HG02588 (cell line): ENCODE measurements around the gene MARCHF9.
"Not testable (repeated sequence)": the region's sequence is repeated elsewhere in the genome, so short reads cannot be mapped to it uniquely, and the experiment has no call there.

ENCODE experiments used
- ATAC-seq: cut with Tn5 transposase; IDR thresholded peaks from one replicate; pipeline ENCODE4 v1.9.1; 2021; ENCODE audit warnings: mild to moderate bottlenecking, moderate library complexity; ENCODE audit not compliant: unreplicated experiment

Gene MARCHF9

DNA sequence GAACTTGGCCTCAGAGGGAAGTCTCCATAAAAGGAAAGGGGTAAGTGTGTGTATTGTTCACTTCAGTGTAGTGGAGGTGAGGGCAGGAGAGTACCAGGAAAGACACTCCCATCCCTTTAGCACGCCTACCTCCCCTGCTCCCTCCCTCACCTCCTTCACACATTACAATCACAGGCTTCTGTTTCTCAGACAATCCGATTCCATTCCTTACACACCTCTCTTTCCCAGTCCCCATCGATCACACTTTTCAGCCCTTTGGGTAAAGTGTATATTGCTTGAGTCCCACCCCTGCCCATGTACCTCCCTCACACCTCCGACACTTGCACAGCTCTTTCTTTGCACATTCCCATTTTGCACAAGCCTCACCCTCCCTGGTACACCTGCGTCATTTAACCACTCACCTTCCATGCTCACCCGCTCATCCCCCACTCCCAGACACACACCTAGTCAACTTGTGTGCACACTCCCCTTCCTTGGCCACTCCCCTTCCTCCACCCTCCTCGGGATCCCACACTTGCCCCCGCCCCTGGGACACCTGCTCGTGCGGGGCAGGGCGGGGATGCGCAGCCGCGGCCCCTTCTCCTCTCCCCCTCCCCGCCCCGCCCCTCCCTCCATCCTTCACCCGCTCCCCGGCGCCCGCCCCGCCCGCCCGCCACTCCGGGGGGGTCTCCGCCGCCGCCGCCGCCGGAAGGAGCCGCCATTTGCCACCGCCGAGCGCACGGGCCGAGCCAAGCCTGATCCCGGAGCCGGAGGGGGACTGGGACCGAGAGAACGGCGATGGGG lies at the start of gene MARCHF9:
Gene MARCHF9 (plus strand): TSS at position 693 of the 783 bp plus-strand sequence. CDS start 426 bp downstream, outside the sequence.
- ATAC-seq, result no peak

DNA sequence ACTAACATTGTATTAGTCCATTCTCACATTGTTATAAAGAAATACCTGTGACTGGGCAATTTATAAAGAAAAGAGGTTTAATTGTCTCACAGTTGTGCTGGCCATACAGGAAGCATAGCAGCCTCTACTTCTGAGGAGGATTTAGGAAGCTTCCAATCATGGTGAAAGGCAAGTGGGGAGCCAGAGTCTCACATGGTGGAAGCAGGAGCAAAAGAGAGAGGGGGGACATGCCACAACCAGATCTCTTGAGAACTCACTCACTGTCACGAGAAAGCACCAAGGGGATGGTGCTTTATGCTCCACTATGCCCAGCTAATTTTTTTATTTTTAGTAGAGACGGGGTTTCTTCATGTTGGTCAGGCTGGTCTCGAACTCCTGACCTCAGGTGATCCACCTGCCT lies 47.7 kb upstream of the MARCHF9 start:
- no peak for ATAC-seq

DNA sequence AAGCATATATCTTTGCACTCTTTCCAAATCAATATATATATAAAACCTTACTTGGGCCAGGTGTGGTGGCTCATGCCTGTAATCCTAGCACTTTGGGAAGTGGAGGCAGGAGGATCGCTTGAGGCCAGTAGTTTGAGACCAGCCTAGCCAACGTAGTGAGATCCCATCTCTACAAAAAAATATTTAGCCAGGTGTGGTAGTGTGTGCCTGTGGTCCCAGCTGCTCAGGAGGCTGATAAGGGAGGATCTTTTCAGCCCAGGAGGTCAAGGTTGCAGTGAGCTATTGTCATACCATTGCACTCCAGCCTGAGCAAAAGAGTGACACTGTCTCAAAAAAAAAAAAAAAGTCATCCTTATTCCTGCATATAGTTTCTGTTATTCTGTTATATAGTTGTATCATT lies 46.6 kb upstream of the MARCHF9 start:
- ATAC-seq, result no peak

DNA sequence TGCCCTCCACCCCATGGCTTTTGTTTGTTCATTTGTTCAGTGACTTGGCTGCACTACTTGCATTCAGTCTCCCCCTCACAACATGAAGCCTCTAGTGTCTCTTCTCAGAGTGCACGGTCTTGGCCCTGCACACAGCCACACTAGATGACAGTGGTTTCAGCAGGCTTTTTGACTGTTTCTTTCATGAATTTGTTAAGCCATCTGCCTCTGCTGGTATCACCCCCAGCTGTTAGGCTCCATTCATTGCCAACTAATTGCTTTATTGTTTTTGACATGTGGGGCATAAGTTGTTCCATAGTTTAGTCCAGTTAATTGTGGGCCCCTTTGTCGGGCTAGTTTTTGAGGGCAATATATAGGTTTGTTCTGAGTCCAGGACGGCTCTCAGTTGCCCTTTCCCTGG lies 42.2 kb upstream of the MARCHF9 start:
- no peak for ATAC-seq

- ATAC-seq, result no peak
Measured at GRCh38 chr12:57713209-57713608, 41.7 kb upstream of the MARCHF9 start.

- ATAC-seq, result not testable (repeated sequence)
Measured at GRCh38 chr12:57715036-57715748, 39.7 kb upstream of the MARCHF9 start.

GRCh38 chr12:57715786-57716185 lies 39.1 kb upstream of the MARCHF9 start:
- no peak for ATAC-seq

DNA sequence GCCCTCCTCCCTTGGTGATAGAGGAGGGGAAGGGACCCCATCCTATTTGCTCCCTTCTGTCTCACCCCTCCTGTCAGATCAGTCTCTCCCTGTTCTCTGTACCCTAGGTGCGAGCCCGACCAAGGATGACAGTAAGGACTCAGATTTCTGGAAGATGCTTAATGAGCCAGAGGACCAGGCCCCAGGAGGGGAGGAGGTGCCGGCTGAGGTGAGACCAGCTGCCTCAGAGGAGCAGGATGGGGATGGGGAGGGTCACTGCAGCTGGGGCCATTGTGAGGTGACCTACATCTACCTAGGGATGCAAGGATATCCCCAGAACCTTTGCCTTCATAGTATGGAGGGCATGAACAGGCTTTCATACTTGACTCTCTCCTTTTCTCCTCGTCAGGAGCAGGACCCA lies 38.6 kb upstream of the MARCHF9 start:
- ATAC-seq, result no peak

DNA sequence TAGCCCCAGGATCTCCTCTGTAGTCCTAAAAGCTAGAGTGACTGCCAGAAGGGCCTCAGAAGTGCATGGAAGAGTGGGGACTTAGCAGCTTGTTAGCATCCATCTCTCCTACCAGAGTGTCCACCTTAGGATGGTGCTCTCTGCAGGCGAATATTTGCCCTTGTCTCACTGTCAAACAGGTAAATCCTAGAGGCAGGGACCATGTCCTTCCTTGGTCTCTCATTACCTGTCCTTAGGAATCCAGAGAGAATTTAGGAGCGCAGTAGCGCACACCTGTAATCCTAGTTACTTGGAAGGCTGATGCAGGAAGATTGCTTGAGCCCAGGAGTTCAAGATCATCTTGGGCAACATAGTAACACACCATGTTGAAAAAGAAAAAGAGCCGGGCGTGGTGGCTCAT lies 37.8 kb upstream of the MARCHF9 start:
- no peak for ATAC-seq

- no peak for ATAC-seq
Measured at GRCh38 chr12:57717846-57718640, 36.9 kb upstream of the MARCHF9 start.

- no peak for ATAC-seq
Measured at GRCh38 chr12:57718641-57719528, 36.0 kb upstream of the MARCHF9 start.

DNA sequence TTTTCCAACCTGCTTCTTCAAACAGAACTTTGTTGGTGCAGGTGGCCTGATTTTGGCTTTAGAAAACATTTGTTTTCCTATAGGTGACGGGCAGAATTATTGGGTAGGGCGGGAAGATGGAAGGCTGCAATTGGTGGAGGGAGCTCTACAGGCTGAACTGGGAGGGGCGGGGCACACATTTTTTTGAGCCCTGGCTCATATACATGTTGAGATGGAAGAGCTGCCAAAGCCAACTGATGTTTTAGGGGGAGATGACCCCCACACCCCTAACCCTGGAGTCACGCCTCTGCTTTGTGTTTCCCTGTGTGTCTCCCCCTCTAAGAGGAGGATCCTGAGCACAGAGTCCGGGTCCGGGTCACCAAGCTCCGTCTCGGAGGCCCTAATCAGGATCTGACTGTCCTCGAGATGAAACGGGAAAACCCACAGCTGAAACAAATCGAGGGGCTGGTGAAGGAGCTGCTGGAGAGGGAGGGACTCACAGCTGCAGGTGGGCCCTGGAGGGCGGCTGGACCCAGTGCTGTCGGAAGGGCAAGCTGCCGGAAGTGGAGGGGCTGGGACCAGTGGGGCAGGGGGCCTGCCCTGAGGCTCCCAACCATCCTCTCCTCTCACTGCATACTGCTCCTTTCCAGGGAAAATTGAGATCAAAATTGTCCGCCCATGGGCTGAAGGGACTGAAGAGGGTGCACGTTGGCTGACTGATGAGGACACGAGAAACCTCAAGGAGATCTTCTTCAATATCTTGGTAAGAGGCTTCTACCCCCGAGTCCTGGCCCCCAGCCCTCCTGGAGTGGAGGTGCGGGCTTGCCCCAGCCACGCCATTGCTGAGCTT lies 34.9 kb upstream of the MARCHF9 start:
- no peak for ATAC-seq

- ATAC-seq, result no peak
Measured at GRCh38 chr12:57720606-57721595, 34.0 kb upstream of the MARCHF9 start.

DNA sequence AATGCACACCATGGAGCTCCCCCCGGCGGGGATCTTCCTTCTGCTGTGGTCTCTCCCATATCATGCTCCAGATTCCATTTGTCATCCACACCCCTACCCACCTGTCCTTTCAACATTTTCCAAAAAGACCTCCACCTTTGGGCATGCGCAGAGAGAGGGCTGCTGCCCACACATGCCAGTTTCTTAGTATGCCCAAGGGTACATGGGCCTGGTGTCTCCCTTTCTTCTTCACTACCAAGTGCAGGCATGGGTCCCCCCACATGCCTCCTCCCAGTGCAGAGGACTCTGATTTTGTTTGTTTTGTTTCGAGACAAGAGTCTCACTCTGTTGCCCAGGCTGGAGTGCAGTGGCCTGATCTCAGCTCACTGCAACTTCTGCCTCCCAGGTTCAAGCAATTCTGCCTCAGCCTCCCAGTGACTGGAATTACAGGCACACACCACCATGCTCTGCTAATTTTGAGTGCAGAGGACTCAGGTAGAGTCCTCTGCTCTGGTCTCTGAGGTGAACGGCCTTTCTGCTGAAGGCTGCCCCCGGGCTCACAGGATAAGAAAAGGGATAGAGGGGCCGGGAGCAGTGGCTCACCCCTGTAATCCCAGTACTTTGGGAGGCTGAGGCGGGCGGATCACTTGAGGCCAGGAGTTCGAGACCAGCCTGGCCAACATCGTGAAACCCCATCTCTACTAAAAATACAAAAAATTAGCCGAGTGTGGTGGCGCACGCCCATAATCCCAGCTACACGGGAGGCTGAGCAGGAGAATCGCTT lies 32.9 kb upstream of the MARCHF9 start:
- not testable (repeated sequence) for ATAC-seq

- ATAC-seq, result no peak
Measured at GRCh38 chr12:57722716-57723629, 31.9 kb upstream of the MARCHF9 start.

DNA sequence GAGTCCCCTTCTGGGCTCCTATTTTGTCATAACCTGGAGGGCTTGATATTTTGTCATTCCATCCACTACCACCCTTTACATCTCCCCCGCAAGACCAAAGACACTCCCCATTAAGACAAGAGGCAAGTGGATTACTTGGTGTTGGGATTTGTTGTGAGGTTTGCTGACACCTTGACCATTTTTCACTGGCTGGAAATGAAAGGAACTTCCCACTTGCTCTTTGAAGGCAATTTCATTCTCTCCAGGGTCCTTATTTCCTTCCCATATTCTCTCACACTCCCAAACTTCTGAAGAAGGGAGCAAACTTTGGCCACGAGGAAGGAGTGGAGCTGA lies 31.3 kb upstream of the MARCHF9 start:
- no peak for ATAC-seq
